Right atrium auricular region (tissue), 2 donors: ENCODE data around the gene CMTR1. TPM values are rescaled to one million over a fixed set of nuclear protein-coding genes. Genes with fewer than 3 reads are reported as not detected.

Source experiments
- DNase-seq: peaks from one replicate; pipeline ENCODE4 v3.0.0-alpha.2; 2019; ENCODE audit warnings: low spot score
- H3K27ac ChIP-seq, 2 donors: fragments of 200-600 bp; sonication (generic); 1 replicate in 1 of 2; 2 replicates in 1 of 2; pipeline ENCODE4 v1.5.1; 2016 to 2019
- H3K27me3 ChIP-seq, 2 donors: fragments of 200-600 bp; sonication (generic); one replicate each; pipeline versions ENCODE4 v1.5.1 to v1.6.0; 2017 to 2019
- H3K36me3 ChIP-seq: fragments of 200-600 bp; sonication (generic); one replicate; pipeline ENCODE4 v1.5.1; 2016
- H3K4me1 ChIP-seq, 2 donors: fragments of 200-600 bp; sonication (generic); one replicate each; pipeline versions ENCODE4 v1.5.1 to v1.6.0; 2017 to 2019
- H3K4me3 ChIP-seq, 2 donors: fragments of 200-600 bp; sonication (generic); 1 replicate in 1 of 2; 2 replicates in 1 of 2; pipeline ENCODE4 v1.5.1; 2017 to 2019; ENCODE audit warnings: mild to moderate bottlenecking in 1 of 2, moderate library complexity in 1 of 2
- H3K9me3 ChIP-seq, 2 donors: fragments of 200-600 bp; sonication (generic); one replicate each; pipeline ENCODE4 v1.5.1; 2019
- CTCF ChIP-seq, 2 donors: fragments of 200-600 bp; sonication (generic); IDR thresholded peaks; one replicate each; pipeline ENCODE4 v1.5.1; 2019; ENCODE audit warnings: antibody characterized with exemption in 2 of 2
- total RNA-seq, 2 donors: library from RNA; depleted of rRNA; stranded (reverse); fragments of >200 nt; gene quantifications; one replicate each; pipeline ENCODE4 v1.1.0, GENCODE V29; 2016

The CMTR1 gene
- total RNA-seq, 2 donors from 2014 or later, result 20.4 to 21.1 TPM

GRCh38 chr6:37513155-37513554 lies 80.1 kb downstream of the CMTR1 start:
- Histone ChIP-seq H3K36me3 (no peaks in the 10 kb centered on the region), H3K9me3 (no peaks in the 10 kb centered on the region), H3K4me3 (no peak overlapping the region), H3K27ac (no peak overlapping the region), H3K27me3 (no peaks in the 10 kb centered on the region), H3K4me1 (peaks cover 0 to 12% of the 10 kb centered on the region in 2 donors)
- no peak for DNase-seq
- TF ChIP-seq CTCF (IDR thresholded peaks at IDR 0.05), result no peak

- no peak overlapping the region for H3K27ac ChIP-seq
- H3K9me3 ChIP-seq, result no peaks in the 10 kb centered on the region
- no peaks in the 10 kb centered on the region for H3K27me3 ChIP-seq
- H3K4me3 ChIP-seq, result no peak overlapping the region
- no peak for DNase-seq
- H3K36me3 ChIP-seq, result no peaks in the 10 kb centered on the region
- no peak for TF ChIP-seq CTCF (IDR thresholded peaks at IDR 0.05)
- H3K4me1 ChIP-seq, result peaks cover 0 to 12% of the 10 kb centered on the region in 2 donors
Observed at GRCh38 chr6:37513576-37513975, 80.6 kb downstream of the CMTR1 start.

GRCh38 chr6:37514321-37514771 lies 81.3 kb downstream of the CMTR1 start:
- Histone ChIP-seq H3K36me3 (no peaks in the 10 kb centered on the region), H3K27me3 (no peaks in the 10 kb centered on the region), H3K27ac (no peak overlapping the region), H3K4me1 (peaks cover 0 to 12% of the 10 kb centered on the region in 2 donors), H3K4me3 (no peak overlapping the region), H3K9me3 (no peaks in the 10 kb centered on the region)
- TF ChIP-seq CTCF (IDR thresholded peaks at IDR 0.05), result no peak
- DNase-seq, result no peak

- H3K27me3 ChIP-seq, result no peaks in the 10 kb centered on the region
- H3K27ac ChIP-seq, result no peak overlapping the region
- no peak overlapping the region for H3K4me3 ChIP-seq
- H3K9me3 ChIP-seq, result no peaks in the 10 kb centered on the region
- DNase-seq, result no peak
- no peaks in the 10 kb centered on the region for H3K36me3 ChIP-seq
- H3K4me1 ChIP-seq, result peaks cover 0 to 12% of the 10 kb centered on the region in 2 donors
- TF ChIP-seq CTCF (IDR thresholded peaks at IDR 0.05), result no peak
Observed at GRCh38 chr6:37514837-37515236, 81.8 kb downstream of the CMTR1 start.

GRCh38 chr6:37515712-37516075 lies 82.7 kb downstream of the CMTR1 start:
- peaks cover 0 to 12% of the 10 kb centered on the region in 2 donors for H3K4me1 ChIP-seq
- DNase-seq, result no peak
- H3K9me3 ChIP-seq, result no peaks in the 10 kb centered on the region
- no peaks in the 10 kb centered on the region for H3K36me3 ChIP-seq
- H3K4me3 ChIP-seq, result no peak overlapping the region
- peak overlapping the region in 1 of 2 donors; percentile 43 for H3K27ac ChIP-seq
- no peak for TF ChIP-seq CTCF (IDR thresholded peaks at IDR 0.05)
- no peaks in the 10 kb centered on the region for H3K27me3 ChIP-seq
